HL-60 (cell line): Measurements from ENCODE around the gene ASPSCR1.

Source experiments
- DNase-seq, 2 experiments: peaks; one replicate each; pipeline ENCODE4 v3.0.0-alpha.2; 2010 to 2020; ENCODE audit warnings: low read depth in 1 of 2, low spot score in 1 of 2
- H3K27ac ChIP-seq: fragments of 250-450 bp; sonication (Bioruptor Pico); replicated peaks from 2 replicates; pipeline ENCODE4 v1.5.1; 2020; ENCODE audit warnings: mild to moderate bottlenecking, moderate library complexity
- H3K27me3 ChIP-seq: fragments of 250-450 bp; sonication (Bioruptor Pico); 2 replicates; pipeline ENCODE4 v1.5.1; 2021; ENCODE audit warnings: mild to moderate bottlenecking, moderate library complexity; ENCODE audit not compliant: insufficient read depth, poor library complexity, severe bottlenecking
- H3K4me3 ChIP-seq: replicated peaks from 2 replicates; pipeline ENCODE4 v1.5.1; 2011; ENCODE audit warnings: mild to moderate bottlenecking, control low read depth, low read length; ENCODE audit not compliant: insufficient read depth
- CTCF ChIP-seq: IDR thresholded peaks from one replicate; pipeline ENCODE4 v1.5.1; 2011; ENCODE audit warnings: low read length, control low read depth, inconsistent platforms; ENCODE audit not compliant: insufficient read depth
- GABPA ChIP-seq: IDR thresholded peaks from 2 replicates; pipeline ENCODE4 v1.6.1; 2012; ENCODE audit warnings: low read depth
- POLR2AphosphoS5 ChIP-seq: IDR thresholded peaks from 2 replicates; pipeline ENCODE4 v1.6.1; 2012; ENCODE audit warnings: low read depth
- REST ChIP-seq: IDR thresholded peaks from 2 replicates; pipeline ENCODE4 v1.6.1; 2012; ENCODE audit warnings: low read depth; ENCODE audit not compliant: insufficient replicate concordance
- SPI1 ChIP-seq: IDR thresholded peaks from 2 replicates; pipeline ENCODE4 v1.6.1; 2012; ENCODE audit warnings: low read depth, mild to moderate bottlenecking, borderline replicate concordance
- long read RNA-seq: library from polyadenylated mRNA; unstranded; transcript quantifications from one replicate; pipeline ENCODE4 v2.0.0, GENCODE V29; 2020

Gene ASPSCR1
- long read RNA-seq, full-length matches to known transcripts: 39 of 70 reads
- long read RNA-seq, partial matches to known transcripts: 0 of 70 reads
- long read RNA-seq, other reads (novel, unspliced or antisense): 31 of 70 reads

- TF ChIP-seq GABPA (0 out of 2 replicates have a peak, but pooled peaks have one; percentile 14), POLR2AphosphoS5 (peak; percentile 68), REST (peak; percentile 63), SPI1 (no peak), CTCF (no peak)
- Histone ChIP-seq H3K4me3 (peak within 1 kb of the TSS; percentile 81), H3K27ac (peak within 1 kb of the TSS; percentile 85), H3K27me3 (no peaks in the 10 kb centered on the region)
- peak; percentile 82 to 85 for DNase-seq
Measured at GRCh38 chr17:81977211-81977808, at the start of gene ASPSCR1. ASPSCR1 (plus strand) TSS chr17:81977629; CDS start chr17:81977647, 18 bp downstream.

GRCh38 chr17:81927653-81928543 is 49.5 kb upstream of the ASPSCR1 start, which contains the start of gene MAFG:
MAFG (minus strand) TSS chr17:81927735; CDS start chr17:81923185, 4,550 bp downstream.
- Histone ChIP-seq H3K4me3 (peak within 1 kb of the TSS; percentile 76), H3K27me3 (no peaks in the 10 kb centered on the region), H3K27ac (peak within 1 kb of the TSS; percentile 92)
- TF ChIP-seq GABPA (no peak), CTCF (no peak), SPI1 (peak; percentile 30; the same call in 1 of the 2 replicates), POLR2AphosphoS5 (no peak; the same call in 1 of the 2 replicates)
- peak; percentile 81 to 84 for DNase-seq

GRCh38 chr17:81928544-81929252 is 48.7 kb upstream of the ASPSCR1 start:
- Histone ChIP-seq H3K4me3 (peak overlapping the region; percentile 55), H3K27ac (no peak overlapping the region), H3K27me3 (no peaks in the 10 kb centered on the region)
- no peak for TF ChIP-seq POLR2AphosphoS5
- TF ChIP-seq GABPA: no peak
- no peak for TF ChIP-seq REST
- no peak for TF ChIP-seq SPI1
- TF ChIP-seq CTCF: no peak
- DNase-seq: no peak
